HCT116 (cell line): Measurements from ENCODE around the gene OR4D6. TPM values are rescaled to one million over a fixed set of nuclear protein-coding genes. Genes with fewer than 3 reads are reported as not detected.

ENCODE experiments used
- ATAC-seq: fragments of 200-7000 bp; cut with Tn5 transposase; 2 replicates; pipeline ENCODE4 v1.9.1; 2020; ENCODE audit warnings: mild to moderate bottlenecking, moderate library complexity
- BruUV-seq: library from RNA; stranded (reverse); fragments of 400-500 nt; replicated peaks from 2 replicates; lab custom pipeline; 2021; lab: Mats Ljungman, UMichigan
- CTCF ChIA-PET: fragments of 300-600 bp; sonication (Branson Sonifier 250); formaldehyde crosslinking; loops from one replicate; lab custom pipeline; 2021; ENCODE audit warnings: antibody characterized with exemption; lab: Charles Lee
- POLR2A ChIA-PET: fragments of 300-600, 350-600 bp; sonication (Branson Sonifier 250); formaldehyde crosslinking; loops from one replicate; lab custom pipeline; 2021; ENCODE audit warnings: antibody characterized with exemption; lab: Charles Lee
- RAD21 ChIA-PET, 2 experiments: fragments of 300-600 bp; sonication (Branson Sonifier 250); formaldehyde crosslinking; loops; one replicate each; lab custom pipeline; 2023; ENCODE audit warnings: low total read pairs in 2 of 2; ENCODE audit not compliant: uncharacterized antibody in 2 of 2, unreplicated experiment in 2 of 2, low non-redundant PET in 1 of 2; lab: Charles Lee
- DNase-seq: peaks from one replicate; pipeline ENCODE4 v3.0.0-alpha.2; 2010; ENCODE audit warnings: low read depth, low spot score
- H2AFZ ChIP-seq: fragments of 200-600 bp; shearing (Covaris generic), sonication (generic); 2 replicates; pipeline ENCODE4 v1.6.1; 2017; ENCODE audit warnings: low read depth, mixed run types, mixed read lengths, antibody characterized with exemption, low read length; ENCODE audit not compliant: poor library complexity, severe bottlenecking
- H3K27ac ChIP-seq: 2 replicates; pipeline ENCODE4 v1.5.1; 2012; ENCODE audit warnings: low read depth, low read length
- H3K27me3 ChIP-seq: fragments of 200-600 bp; sonication (generic); 2 replicates; pipeline ENCODE4 v1.6.1; 2016; ENCODE audit warnings: mixed run types, low read length, mixed read lengths; ENCODE audit not compliant: insufficient read depth
- H3K36me3 ChIP-seq, 2 experiments: fragments of 200-500 bp in 1 of 2; fragments of 200-600 bp in 1 of 2; sonication (Bioruptor generic) in 1 of 2; sonication (generic) in 1 of 2; 2 replicates each; pipeline versions ENCODE4 v1.5.1 to v1.6.1; 2014 to 2016; ENCODE audit warnings: low read length in 2 of 2, inconsistent platforms in 1 of 2, mixed read lengths in 1 of 2, mixed run types in 1 of 2; ENCODE audit not compliant: insufficient read depth in 2 of 2, control insufficient read depth in 1 of 2
- H3K4me1 ChIP-seq, 2 experiments: fragments of 200-600 bp in 1 of 2; sonication (generic) in 1 of 2; 2 replicates each; pipeline versions ENCODE4 v1.5.1 to v1.6.1; 2012 to 2017; ENCODE audit warnings: low read length in 2 of 2, inconsistent platforms in 1 of 2, mild to moderate bottlenecking in 1 of 2, mixed read lengths in 1 of 2, mixed run types in 1 of 2, moderate library complexity in 1 of 2; ENCODE audit not compliant: insufficient read depth in 2 of 2, control insufficient read depth in 1 of 2
- H3K4me2 ChIP-seq: fragments of 200-600 bp; sonication (generic); 2 replicates; pipeline ENCODE4 v1.6.1; 2017; ENCODE audit warnings: mixed run types, low read length, mixed read lengths
- H3K4me3 ChIP-seq, 2 experiments: fragments of 200-600 bp in 1 of 2; sonication (generic) in 1 of 2; replicated peaks in 1 of 2; 2 replicates each; pipeline ENCODE4 v1.5.1; 2011 to 2016; ENCODE audit warnings: low read length in 2 of 2, control low read depth in 1 of 2, low read depth in 1 of 2, mild to moderate bottlenecking in 1 of 2, mixed read lengths in 1 of 2, mixed run types in 1 of 2
- H3K79me2 ChIP-seq: fragments of 200-600 bp; sonication (generic); 2 replicates; pipeline ENCODE4 v1.6.1; 2017; ENCODE audit warnings: mild to moderate bottlenecking, mixed run types, low read length, moderate library complexity, mixed read lengths; ENCODE audit not compliant: insufficient read depth
- H3K9ac ChIP-seq: fragments of 200-600 bp; sonication (generic); 2 replicates; pipeline ENCODE4 v1.6.1; 2016; ENCODE audit warnings: low read length, mixed read lengths
- H3K9me2 ChIP-seq: fragments of 200-600 bp; sonication (generic), shearing (Covaris generic); 2 replicates; pipeline ENCODE4 v1.6.1; 2017; ENCODE audit warnings: mixed run types, mild to moderate bottlenecking, moderate library complexity; ENCODE audit not compliant: insufficient read depth
- H3K9me3 ChIP-seq, 2 experiments: fragments of 200-500 bp in 1 of 2; fragments of 200-600 bp in 1 of 2; sonication (Bioruptor generic) in 1 of 2; sonication (generic) in 1 of 2; 2 replicates each; pipeline ENCODE4 v1.6.1; 2014 to 2017; ENCODE audit warnings: low read length in 2 of 2, mixed read lengths in 2 of 2, inconsistent platforms in 1 of 2, low read depth in 1 of 2, mild to moderate bottlenecking in 1 of 2, mixed run types in 1 of 2, moderate library complexity in 1 of 2; ENCODE audit not compliant: control insufficient read depth in 1 of 2, insufficient read depth in 1 of 2
- H4K20me1 ChIP-seq: fragments of 200-600 bp; sonication (generic), shearing (Covaris generic); 2 replicates; pipeline ENCODE4 v1.6.1; 2017; ENCODE audit warnings: mixed run types, mild to moderate bottlenecking, moderate library complexity; ENCODE audit not compliant: insufficient read depth
- CBX3 ChIP-seq: IDR thresholded peaks from 2 replicates; pipeline ENCODE4 v1.6.1; 2012; ENCODE audit warnings: low read depth
- CEBPB ChIP-seq: IDR thresholded peaks from 2 replicates; pipeline ENCODE4 v1.6.1; 2012; ENCODE audit warnings: low read depth
- EZH2 ChIP-seq: fragments of 200-600 bp; sonication (generic); IDR thresholded peaks from 2 replicates; pipeline ENCODE4 v1.6.1; 2017; ENCODE audit warnings: antibody characterized with exemption, mixed run types
- FOSL1 ChIP-seq: IDR thresholded peaks from 2 replicates; pipeline ENCODE4 v1.6.1; 2012; ENCODE audit warnings: low read depth
- POLR2A ChIP-seq: IDR thresholded peaks from 2 replicates; pipeline ENCODE4 v1.7.0; 2011; ENCODE audit warnings: borderline replicate concordance; ENCODE audit not compliant: insufficient read depth, insufficient read length; ENCODE audit errors: extremely low read depth
- SIN3A ChIP-seq: IDR thresholded peaks from 2 replicates; pipeline ENCODE4 v1.6.1; 2012; ENCODE audit warnings: low read depth
- YY1 ChIP-seq: IDR thresholded peaks from 2 replicates; pipeline ENCODE4 v1.6.1; 2011; ENCODE audit warnings: low read length, low read depth, moderate library complexity, mild to moderate bottlenecking; ENCODE audit not compliant: insufficient replicate concordance; ENCODE audit errors: extremely low read depth
- intact Hi-C: fragments of 100-400 bp; cut with micrococcal nuclease; formaldehyde crosslinking; loops from 2 replicates; pipeline ENCODE4 v1.10.0; 2022
- total RNA-seq: library from RNA; stranded (reverse); gene quantifications from one replicate; pipeline ENCODE4 v1.2.1, GENCODE V29; 2021; ENCODE audit not compliant: unreplicated experiment
- TF ChIP-seq, protein P1 (sequence below): IDR thresholded peaks from 2 replicates; pipeline ENCODE4 v1.6.1; 2012
- TF ChIP-seq, protein P2 (sequence below): IDR thresholded peaks from 2 replicates; pipeline ENCODE4 v1.6.1; 2012
- TF ChIP-seq, protein P3 (sequence below): IDR thresholded peaks from 2 replicates; pipeline ENCODE4 v1.6.1; 2011; ENCODE audit warnings: mild to moderate bottlenecking, low read length, moderate library complexity; ENCODE audit not compliant: insufficient replicate concordance; ENCODE audit errors: extremely low read depth
- TF ChIP-seq, protein P4 (sequence below), 3 experiments: fragments of 200-600 bp in 1 of 3; sonication (generic) in 1 of 3; IDR thresholded peaks in 2 of 3; conservative IDR thresholded peaks in 1 of 3; 2 replicates each; pipeline ENCODE4 v1.5.1; 2012 to 2017; ENCODE audit warnings: low read depth in 2 of 3, low read length in 2 of 3, antibody characterized with exemption in 1 of 3, borderline replicate concordance in 1 of 3, control low read depth in 1 of 3, mild to moderate bottlenecking in 1 of 3, mixed read lengths in 1 of 3, mixed run types in 1 of 3, moderate library complexity in 1 of 3; ENCODE audit not compliant: insufficient read depth in 1 of 3

OR4D6 gene
- total RNA-seq, 1 experiment from 2014 or later: not detected

DNA sequence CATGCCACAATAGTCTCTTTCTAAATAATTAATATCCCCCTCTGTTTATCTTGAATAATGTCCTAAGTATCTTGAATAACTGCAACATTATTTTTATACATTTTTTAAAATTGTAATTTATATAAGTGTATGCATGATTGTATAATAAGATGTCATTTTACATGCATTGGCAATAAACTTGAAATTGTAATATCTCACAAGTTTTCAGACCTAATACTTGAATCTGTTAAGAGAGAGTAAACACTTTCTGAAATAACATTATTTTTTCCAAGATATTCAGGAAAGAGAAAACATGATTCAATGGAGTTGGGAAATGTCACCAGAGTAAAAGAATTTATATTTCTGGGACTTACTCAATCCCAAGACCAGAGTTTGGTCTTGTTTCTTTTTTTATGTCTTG lies 46.5 kb downstream of the OR4D6 start, which contains the start of gene OR4D11:
Gene OR4D11, plus strand, starts transcription at position 301 of the 400 bp plus-strand sequence. Its CDS starts 0 bp downstream, at position 301.
- Histone ChIP-seq H3K36me3 (no peaks in the 10 kb centered on the region), H3K4me1 (no peaks in the 10 kb centered on the region), H3K9me3 (no peaks in the 10 kb centered on the region), H3K27me3 (no peaks in the 10 kb centered on the region), H3K27ac (no peak within 1 kb of the TSS), H2AFZ (no peak within 1 kb of the TSS), H3K79me2 (no peaks in the 10 kb centered on the region), H3K4me3 (no peak within 1 kb of the TSS), H3K9ac (no peak within 1 kb of the TSS), H3K9me2 (no peaks in the 10 kb centered on the region), H3K4me2 (no peak within 1 kb of the TSS), H4K20me1 (no peaks in the 10 kb centered on the region)
- no peak for DNase-seq
- TF ChIP-seq POLR2A (no peak), FOSL1 (no peak), YY1 (no peak), CEBPB (no peak), EZH2 (no peak), CBX3 (no peak), SIN3A (no peak)
- TF ChIP-seq, protein P1, sequence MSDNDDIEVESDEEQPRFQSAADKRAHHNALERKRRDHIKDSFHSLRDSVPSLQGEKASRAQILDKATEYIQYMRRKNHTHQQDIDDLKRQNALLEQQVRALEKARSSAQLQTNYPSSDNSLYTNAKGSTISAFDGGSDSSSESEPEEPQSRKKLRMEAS: no peak
- TF ChIP-seq, protein P2, sequence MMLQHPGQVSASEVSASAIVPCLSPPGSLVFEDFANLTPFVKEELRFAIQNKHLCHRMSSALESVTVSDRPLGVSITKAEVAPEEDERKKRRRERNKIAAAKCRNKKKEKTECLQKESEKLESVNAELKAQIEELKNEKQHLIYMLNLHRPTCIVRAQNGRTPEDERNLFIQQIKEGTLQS: no peak
- TF ChIP-seq, protein P3, sequence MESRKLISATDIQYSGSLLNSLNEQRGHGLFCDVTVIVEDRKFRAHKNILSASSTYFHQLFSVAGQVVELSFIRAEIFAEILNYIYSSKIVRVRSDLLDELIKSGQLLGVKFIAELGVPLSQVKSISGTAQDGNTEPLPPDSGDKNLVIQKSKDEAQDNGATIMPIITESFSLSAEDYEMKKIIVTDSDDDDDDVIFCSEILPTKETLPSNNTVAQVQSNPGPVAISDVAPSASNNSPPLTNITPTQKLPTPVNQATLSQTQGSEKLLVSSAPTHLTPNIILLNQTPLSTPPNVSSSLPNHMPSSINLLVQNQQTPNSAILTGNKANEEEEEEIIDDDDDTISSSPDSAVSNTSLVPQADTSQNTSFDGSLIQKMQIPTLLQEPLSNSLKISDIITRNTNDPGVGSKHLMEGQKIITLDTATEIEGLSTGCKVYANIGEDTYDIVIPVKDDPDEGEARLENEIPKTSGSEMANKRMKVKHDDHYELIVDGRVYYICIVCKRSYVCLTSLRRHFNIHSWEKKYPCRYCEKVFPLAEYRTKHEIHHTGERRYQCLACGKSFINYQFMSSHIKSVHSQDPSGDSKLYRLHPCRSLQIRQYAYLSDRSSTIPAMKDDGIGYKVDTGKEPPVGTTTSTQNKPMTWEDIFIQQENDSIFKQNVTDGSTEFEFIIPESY: no peak
- TF ChIP-seq, protein P4, sequence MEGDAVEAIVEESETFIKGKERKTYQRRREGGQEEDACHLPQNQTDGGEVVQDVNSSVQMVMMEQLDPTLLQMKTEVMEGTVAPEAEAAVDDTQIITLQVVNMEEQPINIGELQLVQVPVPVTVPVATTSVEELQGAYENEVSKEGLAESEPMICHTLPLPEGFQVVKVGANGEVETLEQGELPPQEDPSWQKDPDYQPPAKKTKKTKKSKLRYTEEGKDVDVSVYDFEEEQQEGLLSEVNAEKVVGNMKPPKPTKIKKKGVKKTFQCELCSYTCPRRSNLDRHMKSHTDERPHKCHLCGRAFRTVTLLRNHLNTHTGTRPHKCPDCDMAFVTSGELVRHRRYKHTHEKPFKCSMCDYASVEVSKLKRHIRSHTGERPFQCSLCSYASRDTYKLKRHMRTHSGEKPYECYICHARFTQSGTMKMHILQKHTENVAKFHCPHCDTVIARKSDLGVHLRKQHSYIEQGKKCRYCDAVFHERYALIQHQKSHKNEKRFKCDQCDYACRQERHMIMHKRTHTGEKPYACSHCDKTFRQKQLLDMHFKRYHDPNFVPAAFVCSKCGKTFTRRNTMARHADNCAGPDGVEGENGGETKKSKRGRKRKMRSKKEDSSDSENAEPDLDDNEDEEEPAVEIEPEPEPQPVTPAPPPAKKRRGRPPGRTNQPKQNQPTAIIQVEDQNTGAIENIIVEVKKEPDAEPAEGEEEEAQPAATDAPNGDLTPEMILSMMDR (IDR thresholded peaks at IDR 0.05 in 2 of 3, conservative IDR thresholded peaks at IDR 0.05 in 1 of 3; ENCODE audit: borderline replicate concordance in 1 of 3, insufficient read depth in 1 of 3, low read depth in 2 of 3, low read length in 2 of 3): no peak
- intact Hi-C loops: no loop called here
- BruUV-seq: no TSS peak
- ATAC-seq: no peak
- ChIA-PET RAD21 (no interaction called here), CTCF (no interaction called here), POLR2A (no interaction called here)

Other genes starting within 250 kb of the OR4D6 start
- gene MPEG1, start 244.0 kb upstream of the OR4D6 start, total RNA-seq: 0.07 TPM
- not detected for gene OR5AN1, start 98.1 kb upstream of the OR4D6 start, total RNA-seq
- not detected for gene OR5A2, start 30.5 kb upstream of the OR4D6 start, total RNA-seq
- gene OR5A1, start 20.5 kb upstream of the OR4D6 start, total RNA-seq: not detected
- gene OR4D10, start 16.4 kb downstream of the OR4D6 start, total RNA-seq: not detected
- gene OR4D11, start 46.6 kb downstream of the OR4D6 start, total RNA-seq: not detected
- not detected for gene OR4D9, start 54.6 kb downstream of the OR4D6 start, total RNA-seq
- 43.8 TPM for gene OSBP, start 158.8 kb downstream of the OR4D6 start, total RNA-seq
- 37.6 TPM for gene PATL1, start 212.1 kb downstream of the OR4D6 start, total RNA-seq